Measurements from ENCODE around the gene FAM193A.

FAM193A gene

DNA sequence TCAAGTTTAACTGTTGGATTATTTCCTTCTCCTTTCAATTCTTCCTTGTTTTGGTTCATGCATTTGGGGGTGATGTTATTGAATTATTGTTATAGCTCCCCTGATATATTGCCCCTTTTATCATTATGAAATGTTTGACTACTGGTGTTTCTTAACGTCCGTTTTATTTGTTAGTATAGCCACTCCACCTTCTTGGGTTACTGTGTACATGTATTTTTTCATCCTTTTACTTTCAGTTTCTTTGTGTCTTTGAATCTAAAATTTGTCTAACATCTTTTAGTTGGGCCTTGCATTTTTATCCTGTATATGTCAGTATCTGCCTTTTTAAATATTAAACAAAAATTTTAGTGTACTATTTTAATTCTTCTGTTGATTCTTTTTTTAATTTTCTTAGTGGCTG lies 131.0 kb downstream of the FAM193A start:
- TF ChIP-seq GATA3 (IDR thresholded peaks at IDR 0.05; ENCODE audit: low read depth, low read length), result no peak
- TF ChIP-seq GATA2 (IDR thresholded peaks at IDR 0.05; ENCODE audit: low read depth, low read length), result no peak

DNA sequence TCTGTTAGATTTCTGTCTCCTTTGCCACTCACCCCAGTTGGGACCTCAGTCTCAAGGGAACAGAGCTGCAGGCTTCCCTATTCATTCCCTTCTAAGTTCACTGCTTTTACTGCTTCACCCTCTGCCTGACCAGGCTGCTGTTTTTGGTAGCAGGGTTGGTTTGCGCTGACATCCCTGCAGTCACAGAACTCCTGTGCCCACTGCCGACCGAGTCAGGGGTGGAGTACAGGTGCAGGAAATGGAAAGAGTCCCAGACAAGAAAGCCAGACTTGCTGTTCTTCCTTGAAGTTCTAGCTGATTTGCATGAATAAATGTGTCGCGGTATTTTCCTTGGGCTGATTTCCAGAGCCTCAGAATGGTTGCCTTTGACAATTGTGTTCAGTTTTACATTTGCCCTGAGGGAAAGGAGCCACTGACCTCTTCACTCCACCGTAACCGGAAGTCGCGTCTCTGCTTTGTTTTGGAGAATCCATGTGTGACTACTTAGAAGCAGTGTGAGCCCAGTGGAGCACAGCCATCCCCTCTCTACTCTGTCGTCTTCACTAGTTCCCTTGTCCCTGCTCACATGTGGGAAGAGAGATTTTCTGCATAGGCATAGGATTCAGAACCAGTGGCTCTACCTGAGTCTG lies 134.9 kb downstream of the FAM193A start:
- TF ChIP-seq GATA3 (IDR thresholded peaks at IDR 0.05; ENCODE audit: low read depth, low read length) (no peak), GATA2 (IDR thresholded peaks at IDR 0.05; ENCODE audit: low read depth, low read length) (no peak)

- TF ChIP-seq GATA3 (IDR thresholded peaks at IDR 0.05; ENCODE audit: low read depth, low read length) (no peak), GATA2 (IDR thresholded peaks at IDR 0.05; ENCODE audit: low read depth, low read length) (no peak)
These were observed 135.6 kb downstream of the FAM193A start for GRCh38 chr4:2672082-2672481.

GRCh38 chr4:2672700-2673099 lies 136.3 kb downstream of the FAM193A start:
- no peak for TF ChIP-seq GATA3 (IDR thresholded peaks at IDR 0.05; ENCODE audit: low read depth, low read length)
- TF ChIP-seq GATA2 (IDR thresholded peaks at IDR 0.05; ENCODE audit: low read depth, low read length), result no peak

- no peak for TF ChIP-seq GATA3 (IDR thresholded peaks at IDR 0.05; ENCODE audit: low read depth, low read length)
- no peak for TF ChIP-seq GATA2 (IDR thresholded peaks at IDR 0.05; ENCODE audit: low read depth, low read length)
These were observed 136.7 kb downstream of the FAM193A start for GRCh38 chr4:2673157-2673556.

DNA sequence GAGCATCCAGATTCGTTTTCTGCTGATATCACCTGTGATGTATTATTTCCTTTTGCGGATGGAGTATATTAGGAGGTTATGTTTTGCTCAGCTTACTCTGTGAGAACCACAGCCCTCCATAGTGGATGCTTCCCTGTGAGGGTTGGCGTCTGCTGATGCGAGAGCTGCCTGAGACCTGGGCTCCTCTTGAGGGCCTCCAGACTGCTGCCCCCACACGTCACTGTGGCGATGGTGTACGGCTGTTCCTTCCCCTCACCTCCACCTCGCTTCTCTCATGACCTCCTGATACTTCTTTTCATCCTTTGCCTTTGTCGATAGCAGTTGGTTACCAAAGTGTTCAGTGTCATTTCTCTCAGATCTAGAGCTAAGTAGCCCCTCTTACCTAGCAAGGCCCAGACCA lies 148.0 kb downstream of the FAM193A start:
- TF ChIP-seq GATA3 (IDR thresholded peaks at IDR 0.05; ENCODE audit: low read depth, low read length) (no peak), GATA2 (IDR thresholded peaks at IDR 0.05; ENCODE audit: low read depth, low read length) (no peak)

- TF ChIP-seq GATA2 (IDR thresholded peaks at IDR 0.05; ENCODE audit: low read depth, low read length) (no peak), GATA3 (IDR thresholded peaks at IDR 0.05; ENCODE audit: low read depth, low read length) (no peak)
These were observed 149.1 kb downstream of the FAM193A start for GRCh38 chr4:2685541-2685940.

DNA sequence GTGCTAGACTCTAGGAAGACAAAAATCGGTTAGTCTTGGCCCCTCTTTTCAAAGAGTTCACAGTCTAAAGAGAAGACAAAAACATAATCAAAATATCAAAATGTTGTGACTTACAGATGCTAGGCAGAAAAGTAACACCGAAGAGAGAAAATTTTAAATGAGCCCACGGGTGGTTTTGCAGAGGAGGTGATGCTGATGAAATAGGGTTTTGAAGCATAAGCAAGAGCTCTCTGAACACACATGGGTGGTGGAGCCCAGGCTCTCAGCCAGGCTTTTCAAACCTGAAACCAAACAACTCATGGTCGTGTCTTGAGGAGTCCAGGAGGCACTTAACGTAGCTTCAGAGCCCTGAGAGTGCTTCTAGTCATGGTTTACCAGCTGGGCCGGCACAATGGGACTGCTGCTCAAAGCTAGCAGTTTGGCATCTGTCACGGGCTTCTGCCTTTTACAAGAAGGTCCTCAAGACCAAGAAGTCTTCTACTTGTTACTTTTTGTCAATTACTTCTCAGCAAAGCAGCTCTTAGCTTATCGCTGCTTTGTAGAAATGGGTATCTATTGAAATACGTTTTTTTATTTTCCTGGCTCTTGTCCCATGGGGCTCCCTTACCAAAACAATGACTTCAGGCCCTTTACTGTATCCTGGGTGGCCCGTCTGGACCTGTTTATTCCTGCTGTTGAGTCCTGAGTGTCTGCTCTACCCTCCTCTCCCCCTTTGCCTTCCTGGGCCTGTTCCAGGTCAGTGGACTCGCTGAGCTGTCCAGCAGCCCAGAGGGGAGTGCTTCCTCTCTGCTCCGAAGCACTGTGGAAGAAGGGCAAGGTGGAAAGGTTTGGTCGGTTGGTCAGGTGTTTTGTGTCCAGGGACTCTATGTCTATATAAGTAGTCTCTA lies 150.2 kb downstream of the FAM193A start:
- TF ChIP-seq GATA2 (IDR thresholded peaks at IDR 0.05; ENCODE audit: low read depth, low read length) (no peak), GATA3 (IDR thresholded peaks at IDR 0.05; ENCODE audit: low read depth, low read length) (no peak)

DNA sequence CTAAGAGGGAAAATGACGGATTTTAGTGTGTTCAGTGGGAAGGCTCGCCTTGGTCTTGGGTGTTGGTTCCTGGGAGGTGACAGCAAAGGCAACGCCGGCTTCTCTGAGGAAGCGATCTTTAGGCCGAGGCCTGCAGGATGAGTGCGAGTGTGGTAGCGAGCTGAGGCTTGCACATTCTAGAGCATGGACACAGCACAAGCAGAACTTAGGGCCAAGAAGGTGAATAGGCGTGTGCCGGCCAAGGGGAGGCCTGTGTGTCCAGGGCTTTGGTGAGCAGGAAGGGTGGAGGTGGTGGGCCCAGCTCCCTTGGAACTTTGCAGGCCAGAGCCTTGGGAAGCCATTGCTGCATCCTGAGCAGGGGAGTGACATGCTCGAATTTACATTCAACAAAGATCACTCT lies 151.8 kb downstream of the FAM193A start:
- no peak for TF ChIP-seq GATA3 (IDR thresholded peaks at IDR 0.05; ENCODE audit: low read depth, low read length)
- TF ChIP-seq GATA2 (IDR thresholded peaks at IDR 0.05; ENCODE audit: low read depth, low read length), result no peak

- TF ChIP-seq GATA3 (IDR thresholded peaks at IDR 0.05; ENCODE audit: low read depth, low read length) (no peak), GATA2 (IDR thresholded peaks at IDR 0.05; ENCODE audit: low read depth, low read length) (no peak)
These were observed 152.2 kb downstream of the FAM193A start for GRCh38 chr4:2688697-2689096.

GRCh38 chr4:2689114-2689513 lies 152.7 kb downstream of the FAM193A start:
- TF ChIP-seq GATA2 (IDR thresholded peaks at IDR 0.05; ENCODE audit: low read depth, low read length) (no peak), GATA3 (IDR thresholded peaks at IDR 0.05; ENCODE audit: low read depth, low read length) (no peak)

- TF ChIP-seq GATA3 (IDR thresholded peaks at IDR 0.05; ENCODE audit: low read depth, low read length) (no peak), GATA2 (IDR thresholded peaks at IDR 0.05; ENCODE audit: low read depth, low read length) (no peak)
These were observed 153.6 kb downstream of the FAM193A start for GRCh38 chr4:2689825-2690700.

DNA sequence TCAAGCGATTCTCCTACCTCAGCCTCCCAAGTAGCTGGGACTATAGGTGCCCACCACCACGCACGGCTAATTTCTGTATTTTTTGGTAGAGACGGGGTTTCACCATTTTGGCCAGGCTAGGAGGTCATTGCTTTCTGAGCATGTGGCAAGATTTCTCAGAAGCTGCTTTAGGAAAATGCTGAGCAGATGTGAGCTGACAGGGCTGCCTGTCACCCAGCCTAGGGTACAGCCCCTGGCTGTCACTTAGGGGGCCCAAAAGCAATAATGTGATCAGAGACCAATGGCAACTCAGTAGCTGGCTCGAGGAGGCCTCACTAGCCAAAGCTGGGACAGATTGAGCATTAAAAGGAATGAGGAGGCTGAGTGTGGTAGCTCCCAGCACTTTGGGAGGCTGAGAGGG lies 154.9 kb downstream of the FAM193A start:
- TF ChIP-seq GATA2 (IDR thresholded peaks at IDR 0.05; ENCODE audit: low read depth, low read length), result no peak
- TF ChIP-seq GATA3 (IDR thresholded peaks at IDR 0.05; ENCODE audit: low read depth, low read length), result no peak

GRCh38 chr4:2691952-2692435 lies 155.5 kb downstream of the FAM193A start:
- TF ChIP-seq GATA2 (IDR thresholded peaks at IDR 0.05; ENCODE audit: low read depth, low read length), result no peak

Data from SH-SY5Y (cell line).